Nephron progenitor cell (in vitro differentiated cells): ENCODE measurements around the gene PTPN4.
A peak's percentile ranks its signal among the peaks of the same experiment; 100 is the strongest.

Experiments used
- DNase-seq: peaks from one replicate; pipeline ENCODE4 v3.0.0; 2021
- H3K27ac Mint-ChIP-seq: 2 replicates; pipeline ENCODE4 v1.8.0; 2021; ENCODE audit warnings: mild to moderate bottlenecking, moderate library complexity, mixed read lengths
- H3K27me3 Mint-ChIP-seq: 2 replicates; pipeline ENCODE4 v1.8.0; 2021; ENCODE audit warnings: mild to moderate bottlenecking, low read depth, mixed read lengths; ENCODE audit not compliant: poor library complexity
- H3K36me3 Mint-ChIP-seq: 2 replicates; pipeline ENCODE4 v1.8.0; 2021; ENCODE audit warnings: low read depth, mixed read lengths
- H3K4me1 Mint-ChIP-seq: 2 replicates; pipeline ENCODE4 v1.8.0; 2021; ENCODE audit warnings: mixed read lengths
- H3K4me3 Mint-ChIP-seq: 2 replicates; pipeline ENCODE4 v1.8.0; 2021; ENCODE audit warnings: mild to moderate bottlenecking, moderate library complexity, mixed read lengths
- H3K9me3 Mint-ChIP-seq: 2 replicates; pipeline ENCODE4 v1.8.0; 2021; ENCODE audit warnings: mild to moderate bottlenecking, moderate library complexity, mixed read lengths
- TF ChIP-seq, protein P1 (sequence below): fragments of 200-600 bp; sonication (generic); IDR thresholded peaks from 2 replicates; pipeline ENCODE4 v1.5.0; 2021; ENCODE audit warnings: antibody characterized with exemption

The PTPN4 gene

DNA sequence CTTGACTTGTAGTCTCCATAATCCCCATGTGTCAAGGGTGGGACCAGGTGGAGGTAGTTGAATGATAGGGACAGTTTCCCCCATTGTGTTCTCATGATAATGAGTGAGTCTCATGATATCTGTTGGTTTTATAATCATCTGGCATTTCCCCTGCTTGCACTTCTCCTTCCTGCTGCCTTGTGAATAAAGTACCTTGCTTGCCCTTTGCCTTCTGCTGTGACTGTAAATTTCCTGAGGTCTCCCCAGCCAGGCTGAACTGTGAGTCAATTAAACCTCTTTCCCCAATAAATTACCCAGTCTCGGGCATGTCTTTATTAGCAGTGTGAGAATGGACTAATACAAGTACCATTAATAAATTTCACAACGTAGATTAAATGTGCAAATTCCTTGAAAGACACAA lies 150.8 kb downstream of the PTPN4 start:
- no peak for DNase-seq
- Mint-ChIP-seq H3K4me1 (no peaks in the 10 kb centered on the region), H3K27ac (no peak overlapping the region), H3K9me3 (no peaks in the 10 kb centered on the region), H3K36me3 (peaks cover 74% of the 10 kb centered on the region), H3K4me3 (no peak overlapping the region), H3K27me3 (no peaks in the 10 kb centered on the region)
- TF ChIP-seq, protein P1, sequence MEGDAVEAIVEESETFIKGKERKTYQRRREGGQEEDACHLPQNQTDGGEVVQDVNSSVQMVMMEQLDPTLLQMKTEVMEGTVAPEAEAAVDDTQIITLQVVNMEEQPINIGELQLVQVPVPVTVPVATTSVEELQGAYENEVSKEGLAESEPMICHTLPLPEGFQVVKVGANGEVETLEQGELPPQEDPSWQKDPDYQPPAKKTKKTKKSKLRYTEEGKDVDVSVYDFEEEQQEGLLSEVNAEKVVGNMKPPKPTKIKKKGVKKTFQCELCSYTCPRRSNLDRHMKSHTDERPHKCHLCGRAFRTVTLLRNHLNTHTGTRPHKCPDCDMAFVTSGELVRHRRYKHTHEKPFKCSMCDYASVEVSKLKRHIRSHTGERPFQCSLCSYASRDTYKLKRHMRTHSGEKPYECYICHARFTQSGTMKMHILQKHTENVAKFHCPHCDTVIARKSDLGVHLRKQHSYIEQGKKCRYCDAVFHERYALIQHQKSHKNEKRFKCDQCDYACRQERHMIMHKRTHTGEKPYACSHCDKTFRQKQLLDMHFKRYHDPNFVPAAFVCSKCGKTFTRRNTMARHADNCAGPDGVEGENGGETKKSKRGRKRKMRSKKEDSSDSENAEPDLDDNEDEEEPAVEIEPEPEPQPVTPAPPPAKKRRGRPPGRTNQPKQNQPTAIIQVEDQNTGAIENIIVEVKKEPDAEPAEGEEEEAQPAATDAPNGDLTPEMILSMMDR: no peak

GRCh38 chr2:119914266-119914665 lies 154.5 kb downstream of the PTPN4 start:
- no peak for DNase-seq
- Mint-ChIP-seq H3K9me3 (no peaks in the 10 kb centered on the region), H3K27ac (no peak overlapping the region), H3K36me3 (peaks cover 42% of the 10 kb centered on the region), H3K4me3 (no peak overlapping the region), H3K4me1 (no peaks in the 10 kb centered on the region), H3K27me3 (no peaks in the 10 kb centered on the region)
- TF ChIP-seq, protein P1: no peak

DNA sequence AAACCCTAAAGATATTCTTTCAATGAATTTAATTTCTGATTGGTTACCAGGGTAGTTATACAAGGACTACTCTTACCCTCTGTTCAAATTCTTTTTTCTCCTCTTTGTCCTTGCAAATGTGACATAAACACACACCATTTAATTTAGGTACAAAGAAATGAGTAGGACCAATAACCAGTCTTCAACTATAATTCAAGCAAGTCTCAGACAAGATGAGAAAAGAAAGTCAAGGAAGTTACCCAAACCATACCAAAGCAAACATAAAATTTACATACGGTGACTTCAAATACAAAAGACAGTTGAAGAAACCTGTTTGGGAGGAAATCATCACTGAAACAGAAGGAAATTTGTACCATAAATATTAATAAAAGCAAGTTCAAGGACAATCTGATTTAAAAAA lies 162.1 kb downstream of the PTPN4 start:
- Mint-ChIP-seq H3K4me3 (no peak overlapping the region), H3K27ac (peak overlapping the region; percentile 56), H3K36me3 (peaks cover under 1% of the 10 kb centered on the region), H3K9me3 (no peaks in the 10 kb centered on the region), H3K4me1 (no peaks in the 10 kb centered on the region), H3K27me3 (no peaks in the 10 kb centered on the region)
- DNase-seq: no peak
- TF ChIP-seq, protein P1: no peak

GRCh38 chr2:119922699-119923098 lies 163.0 kb downstream of the PTPN4 start:
- no peak overlapping the region for H3K27ac Mint-ChIP-seq
- DNase-seq: no peak
- no peaks in the 10 kb centered on the region for H3K9me3 Mint-ChIP-seq
- H3K36me3 Mint-ChIP-seq: no peaks in the 10 kb centered on the region
- H3K4me1 Mint-ChIP-seq: no peaks in the 10 kb centered on the region
- no peak overlapping the region for H3K4me3 Mint-ChIP-seq
- TF ChIP-seq, protein P1: no peak
- no peaks in the 10 kb centered on the region for H3K27me3 Mint-ChIP-seq

DNA sequence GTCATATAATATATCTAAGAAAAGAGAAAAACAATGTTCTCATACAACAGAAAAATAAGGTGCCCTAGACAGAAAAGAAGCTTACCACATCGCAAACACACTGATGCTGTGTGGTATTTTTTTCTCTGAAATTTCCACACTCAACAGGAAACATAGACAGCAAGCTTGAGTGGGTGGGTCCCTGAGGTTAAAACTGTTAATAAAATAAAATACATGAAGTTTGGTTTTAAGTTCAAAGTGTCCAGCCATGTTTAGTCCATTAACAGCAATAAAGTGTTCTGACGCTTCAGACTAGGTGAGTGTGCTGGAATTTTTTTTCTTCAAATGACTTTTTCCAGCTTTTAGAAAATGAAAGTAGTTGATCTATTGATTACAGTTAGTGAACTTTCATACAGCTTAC lies 169.8 kb downstream of the PTPN4 start:
- TF ChIP-seq, protein P1: no peak
- no peak overlapping the region for H3K4me3 Mint-ChIP-seq
- H3K27me3 Mint-ChIP-seq: no peaks in the 10 kb centered on the region
- H3K36me3 Mint-ChIP-seq: peaks cover 8% of the 10 kb centered on the region
- no peak for DNase-seq
- H3K9me3 Mint-ChIP-seq: no peaks in the 10 kb centered on the region
- no peak overlapping the region for H3K27ac Mint-ChIP-seq
- no peaks in the 10 kb centered on the region for H3K4me1 Mint-ChIP-seq

- Mint-ChIP-seq H3K4me1 (no peaks in the 10 kb centered on the region), H3K27me3 (no peaks in the 10 kb centered on the region), H3K9me3 (no peaks in the 10 kb centered on the region), H3K27ac (no peak overlapping the region), H3K4me3 (no peak overlapping the region), H3K36me3 (peaks cover 38% of the 10 kb centered on the region)
- TF ChIP-seq, protein P1: no peak
- no peak for DNase-seq
Observed at GRCh38 chr2:119932809-119933208, 173.1 kb downstream of the PTPN4 start.
